ENCODE results near the gene MGMT.

MGMT gene

GRCh38 chr10:129717816-129718547 is 250.9 kb downstream of the MGMT start:
- DNase-seq: no peak

GRCh38 chr10:129718548-129719414 is 251.7 kb downstream of the MGMT start:
- DNase-seq: no peak

- DNase-seq: no peak
These were observed 252.3 kb downstream of the MGMT start for GRCh38 chr10:129719415-129719739.

- no peak for DNase-seq
These were observed 253.0 kb downstream of the MGMT start for GRCh38 chr10:129719889-129720590.

- no peak for DNase-seq
These were observed 258.0 kb downstream of the MGMT start for GRCh38 chr10:129725011-129725410.

GRCh38 chr10:129725482-129725881 is 258.4 kb downstream of the MGMT start:
- DNase-seq: no peak

- DNase-seq: no peak
These were observed 259.0 kb downstream of the MGMT start for GRCh38 chr10:129725890-129726631.

GRCh38 chr10:129727071-129727470 is 260.0 kb downstream of the MGMT start:
- DNase-seq: no peak

- no peak for DNase-seq
These were observed 260.5 kb downstream of the MGMT start for GRCh38 chr10:129727495-129727894.

- DNase-seq: no peak
These were observed 261.3 kb downstream of the MGMT start for GRCh38 chr10:129728246-129728820.

- DNase-seq: no peak
These were observed 262.1 kb downstream of the MGMT start for GRCh38 chr10:129728905-129729795.

- no peak for DNase-seq
These were observed 263.4 kb downstream of the MGMT start for GRCh38 chr10:129730272-129730992.

- DNase-seq: no peak
These were observed 263.9 kb downstream of the MGMT start for GRCh38 chr10:129730993-129731325.

- DNase-seq: no peak
These were observed 273.7 kb downstream of the MGMT start for GRCh38 chr10:129740532-129741279.

GRCh38 chr10:129741280-129741977 is 274.4 kb downstream of the MGMT start:
- no peak for DNase-seq

- DNase-seq: no peak
These were observed 275.1 kb downstream of the MGMT start for GRCh38 chr10:129741978-129742741.

- no peak for DNase-seq
These were observed 275.9 kb downstream of the MGMT start for GRCh38 chr10:129742742-129743550.

- no peak for DNase-seq
These were observed 276.7 kb downstream of the MGMT start for GRCh38 chr10:129743738-129744133.
